ENCODE data around the gene CDC14C. TPM values are rescaled to one million over a fixed set of nuclear protein-coding genes. Genes with fewer than 3 reads are reported as not detected.

CDC14C gene
- total RNA-seq, 1 donor from 2014 or later, result not detected

GRCh38 chr7:48955916-48956315 lies 31.6 kb downstream of the CDC14C start:
- peaks cover under 1% of the 10 kb centered on the region for H3K9me3 ChIP-seq (replicated peaks)
- no peaks in the 10 kb centered on the region for H3K4me1 ChIP-seq
- intact Hi-C loops (cut with micrococcal nuclease), result no loop called here
- peaks cover 4% of the 10 kb centered on the region for H3K27me3 ChIP-seq (ENCODE audit: low read depth)
- TF ChIP-seq, protein P1, sequence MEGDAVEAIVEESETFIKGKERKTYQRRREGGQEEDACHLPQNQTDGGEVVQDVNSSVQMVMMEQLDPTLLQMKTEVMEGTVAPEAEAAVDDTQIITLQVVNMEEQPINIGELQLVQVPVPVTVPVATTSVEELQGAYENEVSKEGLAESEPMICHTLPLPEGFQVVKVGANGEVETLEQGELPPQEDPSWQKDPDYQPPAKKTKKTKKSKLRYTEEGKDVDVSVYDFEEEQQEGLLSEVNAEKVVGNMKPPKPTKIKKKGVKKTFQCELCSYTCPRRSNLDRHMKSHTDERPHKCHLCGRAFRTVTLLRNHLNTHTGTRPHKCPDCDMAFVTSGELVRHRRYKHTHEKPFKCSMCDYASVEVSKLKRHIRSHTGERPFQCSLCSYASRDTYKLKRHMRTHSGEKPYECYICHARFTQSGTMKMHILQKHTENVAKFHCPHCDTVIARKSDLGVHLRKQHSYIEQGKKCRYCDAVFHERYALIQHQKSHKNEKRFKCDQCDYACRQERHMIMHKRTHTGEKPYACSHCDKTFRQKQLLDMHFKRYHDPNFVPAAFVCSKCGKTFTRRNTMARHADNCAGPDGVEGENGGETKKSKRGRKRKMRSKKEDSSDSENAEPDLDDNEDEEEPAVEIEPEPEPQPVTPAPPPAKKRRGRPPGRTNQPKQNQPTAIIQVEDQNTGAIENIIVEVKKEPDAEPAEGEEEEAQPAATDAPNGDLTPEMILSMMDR (IDR thresholded peaks at IDR 0.05; ENCODE audit: borderline replicate concordance), result no peak
- no peak overlapping the region for H3K4me3 ChIP-seq
- H3K36me3 ChIP-seq, result no peaks in the 10 kb centered on the region
- no peak overlapping the region for H3K27ac ChIP-seq (replicated peaks)
- DNase-seq, result no peak

DNA sequence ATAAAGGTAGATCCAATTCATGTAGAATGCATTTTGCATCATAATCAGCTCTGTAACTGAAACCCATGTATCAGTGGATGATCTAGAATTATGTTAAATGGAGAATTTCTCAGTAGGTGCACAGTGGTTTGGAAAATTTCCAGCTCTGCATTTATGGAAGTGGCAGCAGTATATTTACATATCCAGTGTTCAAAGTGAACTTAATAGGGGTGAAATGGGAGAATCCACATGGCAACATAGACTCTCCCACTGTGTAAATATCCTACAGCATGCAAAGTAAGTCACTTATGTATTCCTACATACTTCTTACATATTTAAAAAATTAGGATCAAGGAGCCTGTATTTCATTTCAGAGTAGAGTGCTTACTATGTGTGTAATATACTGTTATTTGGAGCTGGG lies 35.3 kb downstream of the CDC14C start:
- Histone ChIP-seq H3K27ac (replicated peaks) (no peak overlapping the region), H3K4me3 (no peak overlapping the region), H3K9me3 (replicated peaks) (no peaks in the 10 kb centered on the region), H3K27me3 (ENCODE audit: low read depth) (no peaks in the 10 kb centered on the region), H3K36me3 (no peaks in the 10 kb centered on the region), H3K4me1 (no peaks in the 10 kb centered on the region)
- no peak for DNase-seq
- TF ChIP-seq, protein P1 (IDR thresholded peaks at IDR 0.05; ENCODE audit: borderline replicate concordance), result no peak
- intact Hi-C loops (cut with micrococcal nuclease), result no loop called here

DNA sequence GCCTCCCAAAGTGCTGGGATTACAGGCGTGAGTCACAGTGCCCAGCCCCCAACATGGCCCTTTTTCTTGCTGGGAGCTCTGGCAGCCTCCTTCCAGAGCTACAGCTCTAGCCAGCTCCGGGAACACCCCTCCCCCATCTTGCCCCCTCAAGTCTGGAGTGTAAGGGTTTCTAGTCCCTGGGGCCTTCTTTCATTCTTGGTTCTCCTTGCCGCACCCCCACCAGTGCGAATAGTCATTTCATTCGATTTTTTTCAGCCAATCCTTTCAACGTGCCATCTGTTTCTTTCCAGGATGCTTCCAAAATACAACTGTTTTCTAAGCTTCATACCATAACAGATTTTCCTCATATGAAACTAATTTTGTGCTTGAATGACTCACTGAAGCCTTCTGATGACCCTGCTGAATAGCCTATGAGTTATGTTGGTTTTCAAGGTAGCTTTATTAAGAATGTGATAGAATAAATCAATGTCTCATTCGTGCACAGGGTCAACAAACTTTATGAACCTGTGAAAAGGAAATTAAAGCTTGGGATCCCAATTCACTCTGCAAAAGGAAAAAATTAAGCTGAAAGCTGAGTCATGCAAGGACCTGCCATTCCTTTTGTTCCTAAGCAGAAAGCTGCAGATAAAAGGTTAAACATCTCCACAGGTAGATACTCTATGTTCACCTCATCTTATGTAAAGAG lies 38.6 kb downstream of the CDC14C start:
- TF ChIP-seq, protein P1 (IDR thresholded peaks at IDR 0.05; ENCODE audit: borderline replicate concordance), result no peak
- Histone ChIP-seq H3K4me3 (no peak overlapping the region), H3K36me3 (no peaks in the 10 kb centered on the region), H3K9me3 (replicated peaks) (no peaks in the 10 kb centered on the region), H3K4me1 (no peaks in the 10 kb centered on the region), H3K27me3 (ENCODE audit: low read depth) (no peaks in the 10 kb centered on the region), H3K27ac (replicated peaks) (no peak overlapping the region)
- DNase-seq, result peak; percentile 19
- intact Hi-C loops (cut with micrococcal nuclease), result no loop called here

- Histone ChIP-seq H3K27me3 (ENCODE audit: low read depth) (no peaks in the 10 kb centered on the region), H3K4me3 (no peak overlapping the region), H3K27ac (replicated peaks) (no peak overlapping the region), H3K9me3 (replicated peaks) (no peaks in the 10 kb centered on the region), H3K4me1 (no peaks in the 10 kb centered on the region), H3K36me3 (no peaks in the 10 kb centered on the region)
- no peak for DNase-seq
- TF ChIP-seq, protein P1 (IDR thresholded peaks at IDR 0.05; ENCODE audit: borderline replicate concordance), result no peak
- intact Hi-C loops (cut with micrococcal nuclease), result no loop called here
Observed at GRCh38 chr7:48964074-48964473, 39.7 kb downstream of the CDC14C start.

DNA sequence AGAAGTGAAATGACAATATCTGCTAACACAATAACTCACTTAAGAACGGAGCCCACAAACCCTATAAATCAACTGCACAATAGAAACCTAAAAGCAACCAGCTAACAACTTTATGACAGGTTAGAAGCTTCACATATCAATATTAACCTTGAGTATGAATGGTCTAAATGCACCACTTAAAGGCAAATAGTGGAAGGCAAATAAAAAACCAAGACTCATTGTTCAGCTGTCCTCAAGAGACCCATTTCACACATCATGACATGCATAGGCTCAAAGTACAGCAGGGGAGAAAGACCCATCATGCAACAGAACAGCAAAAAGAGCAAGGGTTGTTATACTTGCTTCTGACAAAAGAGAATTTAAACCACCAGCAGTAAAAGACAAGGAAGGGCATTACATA lies 46.8 kb downstream of the CDC14C start:
- no peaks in the 10 kb centered on the region for H3K4me1 ChIP-seq
- DNase-seq, result no peak
- TF ChIP-seq, protein P1 (IDR thresholded peaks at IDR 0.05; ENCODE audit: borderline replicate concordance), result no peak

More for the DNA sequence above, 46.8 kb downstream of the CDC14C start:
- peaks cover 8% of the 10 kb centered on the region for H3K27me3 ChIP-seq (ENCODE audit: low read depth)
- H3K9me3 ChIP-seq (replicated peaks), result peaks cover 17% of the 10 kb centered on the region
- H3K27ac ChIP-seq (replicated peaks), result no peak overlapping the region
- intact Hi-C loops (cut with micrococcal nuclease), result no loop called here
- H3K4me3 ChIP-seq, result no peak overlapping the region
- H3K36me3 ChIP-seq, result no peaks in the 10 kb centered on the region

All from left ventricle myocardium inferior (tissue), 1 donor.